Calu3 (cell line): Measurements from ENCODE around the gene MICAL3. TPM values are rescaled to one million over a fixed set of nuclear protein-coding genes. Genes with fewer than 3 reads are reported as not detected.

ENCODE experiments used
- BruUV-seq: library from RNA; stranded (reverse); fragments of 400-500 nt; replicated peaks from 2 replicates; lab custom pipeline; 2021; lab: Mats Ljungman, UMichigan
- CTCF ChIA-PET: fragments of 300-600 bp; sonication (Branson Sonifier 250); formaldehyde crosslinking; loops from one replicate; lab custom pipeline; 2022; ENCODE audit warnings: antibody characterized with exemption; lab: Charles Lee
- DNase-seq: peaks from one replicate; pipeline ENCODE4 v3.0.0; 2022
- H3K27ac Mint-ChIP-seq: one replicate; pipeline ENCODE4 v1.8.0; 2022; ENCODE audit warnings: mixed read lengths; ENCODE audit not compliant: unreplicated experiment
- H3K27me3 Mint-ChIP-seq: one replicate; pipeline ENCODE4 v1.8.0; 2022; ENCODE audit warnings: mixed read lengths; ENCODE audit not compliant: unreplicated experiment
- H3K36me3 Mint-ChIP-seq: one replicate; pipeline ENCODE4 v1.8.0; 2022; ENCODE audit warnings: mild to moderate bottlenecking, moderate library complexity, mixed read lengths; ENCODE audit not compliant: insufficient read depth, unreplicated experiment
- H3K4me1 Mint-ChIP-seq: one replicate; pipeline ENCODE4 v1.8.0; 2022; ENCODE audit warnings: mild to moderate bottlenecking, low read depth, mixed read lengths; ENCODE audit not compliant: unreplicated experiment
- H3K4me3 Mint-ChIP-seq: one replicate; pipeline ENCODE4 v1.8.0; 2022; ENCODE audit warnings: mild to moderate bottlenecking, low read depth, moderate library complexity, mixed read lengths; ENCODE audit not compliant: unreplicated experiment
- H3K9me3 Mint-ChIP-seq: one replicate; pipeline ENCODE4 v1.8.0; 2022; ENCODE audit warnings: low read depth, mixed read lengths; ENCODE audit not compliant: unreplicated experiment
- intact Hi-C: fragments of 100-400 bp; cut with micrococcal nuclease; formaldehyde crosslinking; loops from one replicate; pipeline ENCODE4 v1.10.0; 2022; ENCODE audit not compliant: unreplicated experiment
- total RNA-seq: library from RNA; stranded (reverse); gene quantifications from 2 replicates; pipeline ENCODE4 v1.2.3, GENCODE V29; 2022
- TF ChIP-seq, protein P1 (sequence below): fragments of 200-600 bp; IDR thresholded peaks from one replicate; pipeline ENCODE4 v1.8.0; 2022; ENCODE audit warnings: antibody characterized with exemption; ENCODE audit not compliant: unreplicated experiment

MICAL3 gene
- total RNA-seq, 1 experiment from 2014 or later: 60.6 TPM

- Mint-ChIP-seq H3K4me1 (no peaks in the 10 kb centered on the region), H3K27ac (no peak overlapping the region), H3K27me3 (no peaks in the 10 kb centered on the region), H3K36me3 (peaks cover 23% of the 10 kb centered on the region), H3K9me3 (no peaks in the 10 kb centered on the region), H3K4me3 (no peak overlapping the region)
- CTCF ChIA-PET: no interaction called here
- no peak for DNase-seq
- intact Hi-C loops: loop anchor here (10.0 kb wide), 1 partner anchor 177 kb away; the partner anchor contains the start of gene PEX26
- TF ChIP-seq, protein P1, sequence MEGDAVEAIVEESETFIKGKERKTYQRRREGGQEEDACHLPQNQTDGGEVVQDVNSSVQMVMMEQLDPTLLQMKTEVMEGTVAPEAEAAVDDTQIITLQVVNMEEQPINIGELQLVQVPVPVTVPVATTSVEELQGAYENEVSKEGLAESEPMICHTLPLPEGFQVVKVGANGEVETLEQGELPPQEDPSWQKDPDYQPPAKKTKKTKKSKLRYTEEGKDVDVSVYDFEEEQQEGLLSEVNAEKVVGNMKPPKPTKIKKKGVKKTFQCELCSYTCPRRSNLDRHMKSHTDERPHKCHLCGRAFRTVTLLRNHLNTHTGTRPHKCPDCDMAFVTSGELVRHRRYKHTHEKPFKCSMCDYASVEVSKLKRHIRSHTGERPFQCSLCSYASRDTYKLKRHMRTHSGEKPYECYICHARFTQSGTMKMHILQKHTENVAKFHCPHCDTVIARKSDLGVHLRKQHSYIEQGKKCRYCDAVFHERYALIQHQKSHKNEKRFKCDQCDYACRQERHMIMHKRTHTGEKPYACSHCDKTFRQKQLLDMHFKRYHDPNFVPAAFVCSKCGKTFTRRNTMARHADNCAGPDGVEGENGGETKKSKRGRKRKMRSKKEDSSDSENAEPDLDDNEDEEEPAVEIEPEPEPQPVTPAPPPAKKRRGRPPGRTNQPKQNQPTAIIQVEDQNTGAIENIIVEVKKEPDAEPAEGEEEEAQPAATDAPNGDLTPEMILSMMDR: no peak
- BruUV-seq: TSS peak; percentile 9
These were observed 126.9 kb downstream of the MICAL3 start for GRCh38 chr22:17897426-17897825.

GRCh38 chr22:17896586-17896985, 127.8 kb downstream of the MICAL3 start:
- intact Hi-C loops: loop anchor here (10.0 kb wide), 1 partner anchor 178 kb away; the partner anchor contains the start of gene PEX26
- CTCF ChIA-PET: interaction anchor here (0.6 kb wide), 1 partner anchor 253 kb away, joined by 5 read pairs; no protein-coding TSS in a partner anchor
- H3K27ac Mint-ChIP-seq: no peak overlapping the region
- DNase-seq: no peak
- H3K4me1 Mint-ChIP-seq: no peaks in the 10 kb centered on the region
- peaks cover 23% of the 10 kb centered on the region for H3K36me3 Mint-ChIP-seq
- H3K4me3 Mint-ChIP-seq: no peak overlapping the region
- H3K9me3 Mint-ChIP-seq: no peaks in the 10 kb centered on the region
- TF ChIP-seq, protein P1: no peak
- no TSS peak for BruUV-seq
- H3K27me3 Mint-ChIP-seq: no peaks in the 10 kb centered on the region

DNA sequence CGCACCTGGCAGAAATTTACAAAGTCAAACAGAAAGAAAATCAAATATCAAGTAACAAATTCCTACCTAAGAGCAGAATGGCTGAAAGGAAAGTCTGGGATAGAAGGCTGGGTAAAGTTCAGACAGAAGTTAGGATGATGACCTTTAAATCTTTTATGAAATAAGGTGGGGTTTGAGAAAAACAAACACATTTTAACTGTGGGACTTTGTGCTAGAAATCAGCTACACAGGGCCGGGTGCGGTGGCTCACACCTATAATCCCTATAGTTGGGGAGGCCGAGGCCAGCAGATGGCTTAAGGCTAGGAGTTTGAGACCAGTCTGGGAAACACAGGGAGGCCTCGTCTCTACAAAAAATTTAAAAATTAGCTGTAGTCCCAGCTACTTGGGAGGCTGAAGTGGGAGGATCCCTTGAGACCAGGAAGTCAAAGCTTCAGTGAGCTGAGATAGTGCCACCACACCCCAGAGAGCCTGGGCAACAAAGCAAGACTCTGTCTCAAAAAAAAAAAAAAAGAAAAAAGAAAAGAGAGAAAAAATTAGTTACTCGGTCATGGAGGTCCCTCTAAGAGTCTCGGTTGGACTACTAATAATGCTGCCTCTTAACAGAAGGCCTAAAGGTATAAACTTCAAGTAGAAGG, 130.3 kb downstream of the MICAL3 start:
- Mint-ChIP-seq H3K4me3 (no peak overlapping the region), H3K4me1 (peaks cover 11% of the 10 kb centered on the region), H3K27me3 (no peaks in the 10 kb centered on the region), H3K36me3 (peaks cover 21% of the 10 kb centered on the region), H3K27ac (no peak overlapping the region), H3K9me3 (no peaks in the 10 kb centered on the region)
- BruUV-seq: no TSS peak
- CTCF ChIA-PET: interaction anchor here (0.6 kb wide), 1 partner anchor 378 kb away, joined by 4 read pairs; no protein-coding TSS in a partner anchor
- no peak for DNase-seq
- TF ChIP-seq, protein P1: no peak
- intact Hi-C loops: loop anchor here (10.0 kb wide), 1 partner anchor 181 kb away; the partner anchor contains the start of gene PEX26

- Mint-ChIP-seq H3K9me3 (no peaks in the 10 kb centered on the region), H3K4me1 (peaks cover 11% of the 10 kb centered on the region), H3K36me3 (peaks cover 17% of the 10 kb centered on the region), H3K27ac (no peak overlapping the region), H3K27me3 (no peaks in the 10 kb centered on the region), H3K4me3 (no peak overlapping the region)
- no peak for DNase-seq
- CTCF ChIA-PET: interaction anchor here (0.7 to 1.8 kb wide), 2 partner anchors 11 to 184 kb away, joined by 3 to 5 read pairs; no protein-coding TSS in a partner anchor
- TF ChIP-seq, protein P1: no peak
- intact Hi-C loops: loop anchor here (10.0 kb wide), 1 partner anchor 182 kb away; the partner anchor contains the start of gene PEX26
- BruUV-seq: no TSS peak
These were observed 132.0 kb downstream of the MICAL3 start for GRCh38 chr22:17892376-17892775.
